Liver (tissue), 9 donors: ENCODE results near the gene KLF6. TPM values are rescaled to one million over a fixed set of nuclear protein-coding genes. Genes with fewer than 3 reads are reported as not detected.

Experiments used
- DNase-seq: peaks from one replicate; pipeline ENCODE4 v3.0.0-alpha.2; 2017; ENCODE audit warnings: low spot score
- H3K27ac ChIP-seq, 2 donors: one replicate each; pipeline ENCODE4 v1.7.0; 2013; ENCODE audit warnings: inconsistent platforms in 2 of 2, low read length in 2 of 2, control low read depth in 1 of 2, low read depth in 1 of 2, mild to moderate bottlenecking in 1 of 2
- H3K27me3 ChIP-seq, 4 donors: one replicate each; pipeline versions ENCODE4 v1.6.1 to v1.7.0; 2013; ENCODE audit warnings: low read length in 3 of 4, inconsistent platforms in 1 of 4, mild to moderate bottlenecking in 1 of 4, moderate library complexity in 1 of 4; ENCODE audit not compliant: control insufficient read depth in 4 of 4, insufficient read depth in 4 of 4
- H3K36me3 ChIP-seq, 4 donors: one replicate each; pipeline versions ENCODE4 v1.6.1 to v1.7.0; 2013; ENCODE audit warnings: low read length in 3 of 4, mild to moderate bottlenecking in 3 of 4, low read depth in 1 of 4, moderate library complexity in 1 of 4; ENCODE audit not compliant: control insufficient read depth in 4 of 4, insufficient read depth in 3 of 4
- H3K4me1 ChIP-seq, 4 donors: one replicate each; pipeline versions ENCODE4 v1.6.1 to v1.7.0; 2013; ENCODE audit warnings: low read length in 3 of 4, mild to moderate bottlenecking in 3 of 4, moderate library complexity in 1 of 4; ENCODE audit not compliant: control insufficient read depth in 4 of 4, insufficient read depth in 4 of 4
- H3K4me3 ChIP-seq, 3 donors: one replicate each; pipeline versions ENCODE4 v1.6.1 to v1.7.0; 2013; ENCODE audit warnings: low read length in 3 of 3, control low read depth in 1 of 3, low read depth in 1 of 3, mild to moderate bottlenecking in 1 of 3
- H3K9ac ChIP-seq, 2 donors: one replicate each; pipeline ENCODE4 v1.7.0; 2013; ENCODE audit warnings: low read length in 2 of 2, mild to moderate bottlenecking in 2 of 2, moderate library complexity in 2 of 2, control low read depth in 1 of 2, low read depth in 1 of 2
- H3K9me3 ChIP-seq, 4 donors: one replicate each; pipeline versions ENCODE4 v1.6.1 to v1.7.0; 2013; ENCODE audit warnings: low read length in 3 of 4; ENCODE audit not compliant: control insufficient read depth in 4 of 4
- EGR1 ChIP-seq, 2 donors: IDR thresholded peaks; 2 replicates each; pipeline ENCODE4 v1.6.1; 2016 to 2018; ENCODE audit warnings: antibody characterized with exemption in 2 of 2, low read depth in 2 of 2
- FOXA2 ChIP-seq: IDR thresholded peaks from 2 replicates; pipeline ENCODE4 v1.6.1; 2016; ENCODE audit warnings: antibody characterized with exemption
- HNF4G ChIP-seq: IDR thresholded peaks from 2 replicates; pipeline ENCODE4 v1.6.1; 2016; ENCODE audit warnings: antibody characterized with exemption
- JUND ChIP-seq, 2 donors: IDR thresholded peaks; 2 replicates each; pipeline ENCODE4 v1.6.1; 2016; ENCODE audit warnings: antibody characterized with exemption in 2 of 2
- RAD21 ChIP-seq, 2 donors: IDR thresholded peaks; 2 replicates each; pipeline ENCODE4 v1.6.1; 2016; ENCODE audit warnings: antibody characterized with exemption in 2 of 2, mild to moderate bottlenecking in 2 of 2
- SP1 ChIP-seq: IDR thresholded peaks from 2 replicates; pipeline ENCODE4 v1.6.1; 2018; ENCODE audit warnings: antibody characterized with exemption, mild to moderate bottlenecking
- WGBS: extraction: QIAGEN DNeasy Blood & Tissue Kit; methylation state at CpG from one replicate; pipeline ENCODE4 v1.1.7; 2013; 5-methylcytosine and 5-hydroxymethylcytosine counted together
- polyA plus RNA-seq, 2 donors: library from polyadenylated mRNA; stranded (reverse) in 1 of 2; unstranded in 1 of 2; fragments of 200-250 nt in 1 of 2; fragments of >200 nt in 1 of 2; fragmentation: Nextera tagmentation in 1 of 2; extraction: Ambion mirVana in 1 of 2; gene quantifications; one replicate each; pipeline versions ENCODE4 v1.2.1 to v1.2.3, GENCODE V29; 2013 to 2015
- total RNA-seq, 2 donors: library from RNA; depleted of rRNA; stranded (reverse); fragments of >200 nt; gene quantifications; one replicate each; pipeline ENCODE4 v1.2.3, GENCODE V29; 2014
- TF ChIP-seq, protein P1 (sequence below): IDR thresholded peaks from 2 replicates; pipeline ENCODE4 v1.6.1; 2016; ENCODE audit warnings: antibody characterized with exemption
- TF ChIP-seq, protein P2 (sequence below): IDR thresholded peaks from 2 replicates; pipeline ENCODE4 v1.6.1; 2016; ENCODE audit warnings: antibody characterized with exemption
- TF ChIP-seq, protein P3 (sequence below): fragments of 150-350 bp; IDR thresholded peaks from 2 replicates; pipeline ENCODE4 v1.5.1; 2017; ENCODE audit warnings: improper control_type of control experiment, low read depth, low read length; ENCODE audit not compliant: missing input control
- donor health status: healthy.
- donor health status: healthy.
- donor health status: healthy.
- donor health status: healthy.
- donor health status: healthy.

The KLF6 gene
- total and polyA plus RNA-seq, 4 donors: 11.0 to 124 (median 22.2) TPM

DNA sequence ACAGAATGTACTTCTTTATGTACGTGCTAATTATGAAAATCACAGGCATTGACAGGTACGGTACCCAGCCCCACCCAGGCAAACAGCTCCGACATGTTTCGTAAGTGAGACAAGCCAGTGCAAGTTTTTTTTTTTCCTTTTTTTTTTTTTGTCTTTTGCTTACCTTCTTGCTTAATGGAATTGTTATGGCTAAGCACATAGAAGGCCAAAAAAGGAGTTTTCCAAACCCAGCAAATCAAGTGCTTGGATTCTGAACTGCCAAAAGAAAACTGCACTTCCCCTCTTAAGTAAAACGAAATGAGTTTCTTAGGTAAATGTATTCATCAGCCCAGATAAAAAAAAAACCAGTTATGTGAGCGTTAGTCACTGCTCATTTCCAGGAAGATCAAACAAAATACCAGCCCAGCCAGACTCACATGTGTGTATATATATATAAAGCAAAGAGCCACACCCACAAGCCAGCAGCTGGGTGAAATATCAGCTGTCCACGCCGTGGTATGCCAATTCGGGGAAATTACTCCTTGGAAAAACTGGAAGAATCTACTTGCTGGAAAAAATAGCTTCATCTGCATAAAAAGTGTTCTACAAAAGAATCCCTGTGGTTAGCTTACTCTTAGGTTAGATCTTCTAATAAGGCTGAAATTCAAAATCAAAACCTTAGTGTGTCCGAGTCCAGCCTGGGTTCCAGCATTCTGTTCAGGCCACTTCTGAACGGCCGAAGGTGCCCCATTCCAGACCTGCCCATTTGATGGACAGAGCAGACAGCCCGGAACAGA is 8.0 kb downstream of the KLF6 start (continued):
- TF ChIP-seq, protein P1, sequence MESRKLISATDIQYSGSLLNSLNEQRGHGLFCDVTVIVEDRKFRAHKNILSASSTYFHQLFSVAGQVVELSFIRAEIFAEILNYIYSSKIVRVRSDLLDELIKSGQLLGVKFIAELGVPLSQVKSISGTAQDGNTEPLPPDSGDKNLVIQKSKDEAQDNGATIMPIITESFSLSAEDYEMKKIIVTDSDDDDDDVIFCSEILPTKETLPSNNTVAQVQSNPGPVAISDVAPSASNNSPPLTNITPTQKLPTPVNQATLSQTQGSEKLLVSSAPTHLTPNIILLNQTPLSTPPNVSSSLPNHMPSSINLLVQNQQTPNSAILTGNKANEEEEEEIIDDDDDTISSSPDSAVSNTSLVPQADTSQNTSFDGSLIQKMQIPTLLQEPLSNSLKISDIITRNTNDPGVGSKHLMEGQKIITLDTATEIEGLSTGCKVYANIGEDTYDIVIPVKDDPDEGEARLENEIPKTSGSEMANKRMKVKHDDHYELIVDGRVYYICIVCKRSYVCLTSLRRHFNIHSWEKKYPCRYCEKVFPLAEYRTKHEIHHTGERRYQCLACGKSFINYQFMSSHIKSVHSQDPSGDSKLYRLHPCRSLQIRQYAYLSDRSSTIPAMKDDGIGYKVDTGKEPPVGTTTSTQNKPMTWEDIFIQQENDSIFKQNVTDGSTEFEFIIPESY: no peak
- TF ChIP-seq JUND (IDR thresholded peaks at IDR 0.05) (no peak), FOXA2 (no peak), EGR1 (IDR thresholded peaks at IDR 0.05; ENCODE audit: low read depth in 2 of 2) (no peak), RAD21 (IDR thresholded peaks at IDR 0.05) (no peak), SP1 (no peak), HNF4G (no peak)
- TF ChIP-seq, protein P2, sequence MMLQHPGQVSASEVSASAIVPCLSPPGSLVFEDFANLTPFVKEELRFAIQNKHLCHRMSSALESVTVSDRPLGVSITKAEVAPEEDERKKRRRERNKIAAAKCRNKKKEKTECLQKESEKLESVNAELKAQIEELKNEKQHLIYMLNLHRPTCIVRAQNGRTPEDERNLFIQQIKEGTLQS: no peak

DNA sequence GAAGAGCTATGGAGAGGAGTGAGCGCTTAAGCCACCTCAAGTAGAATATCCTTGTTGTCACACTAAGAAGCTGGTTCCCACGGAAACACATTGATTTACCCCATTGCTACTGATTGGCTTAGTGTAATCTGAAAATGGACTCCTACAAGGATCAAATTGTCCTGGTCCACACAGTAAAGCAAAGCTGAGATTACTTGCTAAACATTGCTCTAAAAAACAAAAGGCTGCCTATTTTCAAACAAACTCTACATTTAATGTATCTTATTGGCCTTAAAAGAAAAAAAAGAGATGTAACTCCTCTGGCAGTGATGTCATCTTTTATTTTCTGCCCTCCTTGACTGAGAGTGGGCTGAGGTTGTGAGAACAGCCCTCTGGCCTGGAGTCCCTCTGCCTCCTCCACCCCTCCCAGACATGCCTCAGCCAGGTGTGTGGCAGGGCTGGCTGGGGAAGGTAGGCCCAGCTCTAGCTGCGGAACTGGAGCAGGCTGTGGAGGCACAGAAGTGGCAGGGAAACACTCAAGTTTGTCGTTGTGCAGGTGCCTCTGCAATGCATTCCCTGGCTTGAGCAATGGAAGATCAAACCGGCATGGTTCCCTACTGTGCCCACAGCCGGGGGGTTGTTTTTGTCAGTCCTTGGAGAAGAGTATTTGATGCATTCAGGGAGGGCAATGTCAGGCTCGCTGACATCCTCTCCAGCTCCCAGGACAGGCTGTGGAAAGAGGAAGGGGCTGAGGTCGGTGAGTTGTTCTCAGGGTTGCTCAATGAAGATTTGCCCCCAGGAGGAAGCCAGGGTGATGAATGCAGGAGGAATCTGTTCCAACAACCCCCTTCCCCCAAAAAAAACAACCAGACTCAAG is 9.1 kb downstream of the KLF6 start:
- no peak overlapping the region for H3K4me3 ChIP-seq
- 79% methylated on average over 8 of the region's 8 CpGs for WGBS
- no peak overlapping the region for H3K9ac ChIP-seq
- H3K36me3 ChIP-seq: peaks cover 12 to 53% (median 40%) of the 10 kb centered on the region in 4 donors
- no peaks in the 10 kb centered on the region for H3K27me3 ChIP-seq
- DNase-seq: no peak
- H3K27ac ChIP-seq: peak overlapping the region; percentile 49 to 81
- H3K9me3 ChIP-seq: no peaks in the 10 kb centered on the region
- peak in 1 of 2 donors; percentile 3 for TF ChIP-seq RAD21 (IDR thresholded peaks at IDR 0.05)
- TF ChIP-seq, protein P1: no peak
- peaks cover 0 to 14% (median 3%) of the 10 kb centered on the region in 4 donors for H3K4me1 ChIP-seq

DNA sequence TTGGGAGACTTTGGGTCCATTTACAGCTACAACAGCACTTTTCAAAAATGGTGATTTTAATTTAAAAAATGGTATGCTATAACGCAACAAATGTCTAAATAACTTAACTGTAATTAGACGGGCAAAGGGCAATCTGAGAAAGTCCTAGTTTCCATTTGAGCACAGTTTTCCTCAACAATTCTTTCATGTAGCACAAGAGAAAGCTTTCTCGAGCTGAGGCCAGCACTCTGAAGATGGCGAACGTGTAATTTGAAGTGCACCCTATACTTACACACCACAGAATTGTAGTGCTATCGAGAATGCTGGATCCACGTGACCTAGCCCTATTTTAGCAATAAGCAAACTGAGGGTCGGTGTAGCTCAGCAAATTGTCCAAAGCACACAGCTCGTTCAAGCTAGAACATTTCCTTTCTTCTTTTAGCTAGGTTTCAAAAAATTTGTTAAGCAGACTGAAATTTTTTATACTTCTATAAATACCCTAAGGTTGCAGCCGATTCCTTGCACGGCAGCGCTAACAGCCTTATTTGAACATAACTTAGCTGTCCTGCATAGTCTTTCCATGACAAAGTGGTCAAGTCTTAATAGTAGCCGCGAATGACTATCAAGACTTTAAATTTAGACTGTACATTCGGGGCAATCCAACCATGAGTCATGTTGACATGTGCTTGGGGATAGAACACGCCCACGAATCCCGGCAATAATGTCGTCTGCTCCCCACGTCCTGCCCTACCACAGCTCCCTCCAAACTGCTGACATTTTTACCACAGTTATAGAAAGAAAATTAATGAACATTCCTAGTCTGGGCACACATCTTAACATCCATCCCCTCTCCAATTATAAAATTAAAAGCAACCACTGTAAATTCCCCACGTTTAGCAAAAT is 10.0 kb downstream of the KLF6 start:
- peaks cover 0 to 9% (median 3%) of the 10 kb centered on the region in 4 donors for H3K4me1 ChIP-seq
- TF ChIP-seq, protein P3, sequence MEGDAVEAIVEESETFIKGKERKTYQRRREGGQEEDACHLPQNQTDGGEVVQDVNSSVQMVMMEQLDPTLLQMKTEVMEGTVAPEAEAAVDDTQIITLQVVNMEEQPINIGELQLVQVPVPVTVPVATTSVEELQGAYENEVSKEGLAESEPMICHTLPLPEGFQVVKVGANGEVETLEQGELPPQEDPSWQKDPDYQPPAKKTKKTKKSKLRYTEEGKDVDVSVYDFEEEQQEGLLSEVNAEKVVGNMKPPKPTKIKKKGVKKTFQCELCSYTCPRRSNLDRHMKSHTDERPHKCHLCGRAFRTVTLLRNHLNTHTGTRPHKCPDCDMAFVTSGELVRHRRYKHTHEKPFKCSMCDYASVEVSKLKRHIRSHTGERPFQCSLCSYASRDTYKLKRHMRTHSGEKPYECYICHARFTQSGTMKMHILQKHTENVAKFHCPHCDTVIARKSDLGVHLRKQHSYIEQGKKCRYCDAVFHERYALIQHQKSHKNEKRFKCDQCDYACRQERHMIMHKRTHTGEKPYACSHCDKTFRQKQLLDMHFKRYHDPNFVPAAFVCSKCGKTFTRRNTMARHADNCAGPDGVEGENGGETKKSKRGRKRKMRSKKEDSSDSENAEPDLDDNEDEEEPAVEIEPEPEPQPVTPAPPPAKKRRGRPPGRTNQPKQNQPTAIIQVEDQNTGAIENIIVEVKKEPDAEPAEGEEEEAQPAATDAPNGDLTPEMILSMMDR: no peak
- TF ChIP-seq JUND (IDR thresholded peaks at IDR 0.05) (peak in 1 of 2 donors; percentile 8), RAD21 (IDR thresholded peaks at IDR 0.05) (peak in 1 of 2 donors; percentile 4)
- H3K9me3 ChIP-seq: no peaks in the 10 kb centered on the region
- no peak overlapping the region for H3K4me3 ChIP-seq
- no peak overlapping the region for H3K9ac ChIP-seq
- 82% methylated on average over 21 of the region's 21 CpGs for WGBS
- no peaks in the 10 kb centered on the region for H3K27me3 ChIP-seq
- peaks cover 6 to 44% (median 32%) of the 10 kb centered on the region in 4 donors for H3K36me3 ChIP-seq
- no peak for DNase-seq
- peak overlapping the region; percentile 49 to 81 for H3K27ac ChIP-seq
